ENCODE results near the gene GBX1.

GBX1 gene

GRCh38 chr7:151193203-151193978, 25.9 kb upstream of the GBX1 start:
- no peak for DNase-seq (ENCODE audit: low read depth, low spot score)

GRCh38 chr7:151192002-151192539, 24.6 kb upstream of the GBX1 start:
- no peak for DNase-seq (ENCODE audit: low read depth, low spot score)

- DNase-seq (ENCODE audit: low read depth, low spot score): no peak
These were observed 24.1 kb upstream of the GBX1 start for GRCh38 chr7:151191544-151191943.

- DNase-seq (ENCODE audit: low read depth, low spot score): no peak
These were observed 21.5 kb upstream of the GBX1 start for GRCh38 chr7:151189038-151189437.

- no peak for DNase-seq (ENCODE audit: low read depth, low spot score)
These were observed 20.7 kb upstream of the GBX1 start for GRCh38 chr7:151188252-151188542.

- DNase-seq (ENCODE audit: low read depth, low spot score): no peak
These were observed 20.1 kb upstream of the GBX1 start for GRCh38 chr7:151187409-151188251.

- no peak for DNase-seq (ENCODE audit: low read depth, low spot score)
These were observed 19.3 kb upstream of the GBX1 start, which contains the start of gene ASB10 for GRCh38 chr7:151186640-151187408. Gene ASB10, minus strand, starts transcription at chr7:151187250. Its CDS starts 120 bp downstream, at chr7:151187130.

- no peak for DNase-seq (ENCODE audit: low read depth, low spot score)
These were observed 18.5 kb upstream of the GBX1 start for GRCh38 chr7:151185762-151186639.

GRCh38 chr7:151181011-151181431, 13.5 kb upstream of the GBX1 start:
- no peak for DNase-seq (ENCODE audit: low read depth, low spot score)

- no peak for DNase-seq (ENCODE audit: low read depth, low spot score)
These were observed 12.5 kb upstream of the GBX1 start for GRCh38 chr7:151179946-151180345.

GRCh38 chr7:151179287-151179860, 11.9 kb upstream of the GBX1 start:
- no peak for DNase-seq (ENCODE audit: low read depth, low spot score)

GRCh38 chr7:151178831-151179230, 11.3 kb upstream of the GBX1 start:
- DNase-seq (ENCODE audit: low read depth, low spot score): no peak

GRCh38 chr7:151178236-151178635, 10.7 kb upstream of the GBX1 start:
- DNase-seq (ENCODE audit: low read depth, low spot score): no peak

GRCh38 chr7:151177310-151177709, 9.8 kb upstream of the GBX1 start:
- no peak for DNase-seq (ENCODE audit: low read depth, low spot score)

- no peak for DNase-seq (ENCODE audit: low read depth, low spot score)
These were observed 8.9 kb upstream of the GBX1 start for GRCh38 chr7:151176401-151176800.

- no peak for DNase-seq (ENCODE audit: low read depth, low spot score)
These were observed 8.4 kb upstream of the GBX1 start for GRCh38 chr7:151175793-151176311.

GRCh38 chr7:151175047-151175792, 7.7 kb upstream of the GBX1 start:
- no peak for DNase-seq (ENCODE audit: low read depth, low spot score)

GRCh38 chr7:151174246-151175046, 7.0 kb upstream of the GBX1 start:
- DNase-seq (ENCODE audit: low read depth, low spot score): no peak

Data from brain pericyte (primary cell).